ENCODE results near the gene SYNM. TPM values are rescaled to one million over a fixed set of nuclear protein-coding genes. Genes with fewer than 3 reads are reported as not detected.

Gene SYNM
- total RNA-seq, 1 donor from 2014 or later = 37.7 TPM

DNA sequence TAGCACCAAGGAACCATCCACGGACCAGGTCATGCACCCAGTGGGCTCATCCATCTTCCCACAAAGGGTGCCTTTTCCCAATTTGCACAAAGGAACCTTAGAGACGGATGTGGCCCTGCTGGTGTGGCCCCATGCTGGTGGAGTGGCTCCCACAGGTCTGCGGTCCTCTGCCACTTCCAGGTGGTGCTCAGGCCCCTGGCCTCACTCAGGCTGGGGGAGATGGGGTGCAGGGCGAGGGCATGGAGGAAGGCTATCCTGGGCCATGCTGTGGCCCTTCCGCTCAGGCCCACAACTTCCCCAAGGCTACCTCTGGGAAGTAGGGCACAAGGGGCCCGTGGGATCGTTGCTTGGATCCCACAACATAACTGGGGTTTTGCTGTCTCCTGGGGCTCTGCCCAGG lies 5.2 kb upstream of the SYNM start:
- H3K9me3 ChIP-seq = no peaks in the 10 kb centered on the region
- no peak overlapping the region for H3K27ac ChIP-seq
- H3K27me3 ChIP-seq = no peaks in the 10 kb centered on the region
- no peak overlapping the region for H3K4me3 ChIP-seq
- TF ChIP-seq, protein P1, sequence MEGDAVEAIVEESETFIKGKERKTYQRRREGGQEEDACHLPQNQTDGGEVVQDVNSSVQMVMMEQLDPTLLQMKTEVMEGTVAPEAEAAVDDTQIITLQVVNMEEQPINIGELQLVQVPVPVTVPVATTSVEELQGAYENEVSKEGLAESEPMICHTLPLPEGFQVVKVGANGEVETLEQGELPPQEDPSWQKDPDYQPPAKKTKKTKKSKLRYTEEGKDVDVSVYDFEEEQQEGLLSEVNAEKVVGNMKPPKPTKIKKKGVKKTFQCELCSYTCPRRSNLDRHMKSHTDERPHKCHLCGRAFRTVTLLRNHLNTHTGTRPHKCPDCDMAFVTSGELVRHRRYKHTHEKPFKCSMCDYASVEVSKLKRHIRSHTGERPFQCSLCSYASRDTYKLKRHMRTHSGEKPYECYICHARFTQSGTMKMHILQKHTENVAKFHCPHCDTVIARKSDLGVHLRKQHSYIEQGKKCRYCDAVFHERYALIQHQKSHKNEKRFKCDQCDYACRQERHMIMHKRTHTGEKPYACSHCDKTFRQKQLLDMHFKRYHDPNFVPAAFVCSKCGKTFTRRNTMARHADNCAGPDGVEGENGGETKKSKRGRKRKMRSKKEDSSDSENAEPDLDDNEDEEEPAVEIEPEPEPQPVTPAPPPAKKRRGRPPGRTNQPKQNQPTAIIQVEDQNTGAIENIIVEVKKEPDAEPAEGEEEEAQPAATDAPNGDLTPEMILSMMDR (IDR thresholded peaks at IDR 0.05) = no peak
- intact Hi-C loops (cut with DNase I) = loop anchor here (1.0 to 10.0 kb wide), 2 partner anchors 114 to 635 kb away; partner anchors contain the start of gene LYSMD4
- no peak for DNase-seq (ENCODE audit: low spot score in 2 of 2)
- no peaks in the 10 kb centered on the region for H3K36me3 ChIP-seq
- H3K4me1 ChIP-seq = peaks cover 0 to 4% of the 10 kb centered on the region in 2 donors

DNA sequence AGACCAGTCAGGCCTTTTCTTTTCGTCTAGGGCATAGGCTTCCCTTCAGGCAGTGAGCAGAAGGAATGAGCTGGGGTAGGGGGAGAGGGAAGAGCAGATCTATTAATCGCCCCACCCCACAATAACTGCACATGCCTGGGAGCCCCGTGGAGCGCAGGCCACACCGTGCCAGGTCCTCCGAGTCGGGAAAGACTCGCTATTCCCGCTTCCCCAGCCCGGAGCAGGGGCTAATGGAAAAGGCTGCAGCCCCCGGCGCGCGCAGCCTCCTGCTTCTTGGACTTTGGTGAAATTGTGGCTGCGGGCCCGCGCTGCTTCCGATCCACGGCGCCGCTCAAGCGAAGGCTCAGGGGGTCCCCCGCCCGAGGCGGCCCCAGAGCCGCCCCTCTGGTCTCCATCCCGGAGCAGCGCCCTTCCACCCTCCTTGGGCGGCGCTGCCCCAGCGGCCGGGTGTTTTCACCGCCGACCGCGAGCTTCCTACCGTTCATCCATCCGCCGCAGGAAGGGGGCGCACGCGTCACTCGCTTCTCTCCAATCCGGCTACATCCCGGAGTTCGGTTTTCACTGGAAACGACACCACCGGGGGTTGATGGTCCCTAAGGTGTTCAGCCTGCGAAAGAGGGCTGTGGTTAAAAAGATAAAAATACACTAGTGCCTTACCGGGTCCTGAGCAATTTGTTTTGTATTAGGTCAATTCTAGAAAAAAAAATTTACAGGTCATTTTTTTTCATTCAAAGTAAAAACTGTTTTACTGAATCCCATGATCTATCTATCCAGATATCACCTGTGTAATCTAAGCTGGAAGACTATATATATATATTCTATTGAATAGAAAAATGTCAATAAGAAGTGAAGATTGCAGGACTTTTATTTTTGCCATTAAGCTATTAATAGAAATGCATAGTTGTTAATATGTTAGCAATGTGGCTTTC lies 4.4 kb upstream of the SYNM start:
- DNase-seq (ENCODE audit: low spot score in 2 of 2) = peak in 1 of 2 donors; percentile 91
- Histone ChIP-seq H3K27me3 (no peaks in the 10 kb centered on the region), H3K27ac (no peak overlapping the region), H3K4me3 (peak overlapping the region; percentile 43 to 61), H3K4me1 (peaks cover 0 to 4% of the 10 kb centered on the region in 2 donors), H3K9me3 (no peaks in the 10 kb centered on the region), H3K36me3 (no peaks in the 10 kb centered on the region)
- intact Hi-C loops (cut with DNase I) = loop anchor here (1.0 to 10.0 kb wide), 2 partner anchors 113 to 634 kb away; partner anchors contain the start of gene LYSMD4
- TF ChIP-seq, protein P1 (IDR thresholded peaks at IDR 0.05) = peak; percentile 85 to 95 (median 88)

DNA sequence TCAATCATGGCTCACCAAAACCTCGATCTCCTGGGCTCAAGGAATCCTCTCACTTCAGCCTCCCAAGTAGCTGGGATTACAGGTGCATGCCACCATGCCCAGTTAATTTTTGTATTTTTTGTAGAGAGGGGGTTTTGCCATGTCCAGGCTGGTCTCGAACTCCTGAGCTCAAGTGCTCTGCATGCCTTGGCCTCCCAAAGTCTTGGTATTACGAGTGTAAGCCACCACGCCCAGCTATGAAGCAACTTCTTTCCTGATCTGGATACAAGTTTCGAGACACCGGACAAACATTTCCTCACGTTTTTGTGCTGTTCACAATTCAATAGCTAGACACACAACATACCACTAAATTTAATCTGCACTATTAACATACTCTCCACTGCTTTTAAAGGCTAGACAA lies 3.4 kb upstream of the SYNM start:
- DNase-seq (ENCODE audit: low spot score in 2 of 2) = no peak
- TF ChIP-seq, protein P1 (IDR thresholded peaks at IDR 0.05) = no peak
- Histone ChIP-seq H3K27me3 (no peaks in the 10 kb centered on the region), H3K27ac (no peak overlapping the region), H3K4me1 (peaks cover 0 to 4% of the 10 kb centered on the region in 2 donors), H3K4me3 (no peak overlapping the region), H3K9me3 (no peaks in the 10 kb centered on the region), H3K36me3 (no peaks in the 10 kb centered on the region)
- intact Hi-C loops (cut with DNase I) = loop anchor here (10.0 kb wide), 1 partner anchor 633 kb away; the partner anchor contains the start of gene LYSMD4

DNA sequence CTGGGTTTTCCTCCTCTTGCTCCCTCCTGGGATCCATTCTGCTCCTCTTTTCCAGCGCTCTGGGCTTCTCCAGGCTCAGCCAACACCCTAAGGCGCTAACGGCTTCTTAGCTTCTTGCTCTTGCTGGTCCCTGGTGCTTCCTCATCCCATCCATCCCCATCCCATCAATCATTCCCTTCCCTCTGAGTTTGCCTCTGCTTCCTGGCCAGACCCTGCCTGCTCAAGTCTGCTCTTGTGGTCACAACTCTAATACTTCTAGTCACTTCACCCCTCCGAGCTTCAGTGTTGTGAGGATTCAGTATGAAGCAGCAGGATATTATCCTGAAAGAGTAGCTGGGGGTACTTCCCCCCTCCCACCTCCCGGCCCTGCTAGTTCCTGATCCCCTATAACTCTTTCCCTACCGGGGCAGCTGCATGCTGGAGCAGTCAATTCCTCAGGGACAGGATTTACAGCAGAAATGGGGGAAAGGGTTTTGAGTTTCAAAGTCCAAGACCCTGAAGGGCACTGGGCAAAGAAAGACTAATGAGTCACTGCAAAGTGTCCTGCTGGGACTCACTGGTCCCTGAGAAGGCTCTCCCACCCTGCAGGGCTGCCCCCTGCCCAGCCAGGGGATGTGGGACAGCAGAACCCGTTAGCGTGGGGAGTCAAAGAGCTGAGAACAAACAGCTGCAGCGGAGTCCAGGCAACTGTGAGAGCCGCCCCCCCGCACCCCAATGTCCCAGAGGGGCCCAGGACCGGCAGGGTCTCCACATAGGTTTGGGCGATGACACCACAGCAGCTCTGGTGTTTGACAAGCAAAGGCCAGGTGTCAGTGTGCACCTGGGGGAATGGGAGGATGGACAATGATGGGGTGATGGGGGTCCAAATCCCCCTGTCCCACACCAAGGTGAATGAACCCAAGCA lies 2.3 kb upstream of the SYNM start:
- H3K4me1 ChIP-seq = peaks cover 0 to 10% of the 10 kb centered on the region in 2 donors
- no peak overlapping the region for H3K4me3 ChIP-seq
- no peaks in the 10 kb centered on the region for H3K36me3 ChIP-seq
- DNase-seq (ENCODE audit: low spot score in 2 of 2) = no peak
- H3K9me3 ChIP-seq = no peaks in the 10 kb centered on the region
- H3K27me3 ChIP-seq = no peaks in the 10 kb centered on the region
- intact Hi-C loops (cut with DNase I) = loop anchor here (10.0 kb wide), 1 partner anchor 632 kb away; the partner anchor contains the start of gene LYSMD4
- H3K27ac ChIP-seq = no peak overlapping the region
- TF ChIP-seq, protein P1 (IDR thresholded peaks at IDR 0.05) = no peak

DNA sequence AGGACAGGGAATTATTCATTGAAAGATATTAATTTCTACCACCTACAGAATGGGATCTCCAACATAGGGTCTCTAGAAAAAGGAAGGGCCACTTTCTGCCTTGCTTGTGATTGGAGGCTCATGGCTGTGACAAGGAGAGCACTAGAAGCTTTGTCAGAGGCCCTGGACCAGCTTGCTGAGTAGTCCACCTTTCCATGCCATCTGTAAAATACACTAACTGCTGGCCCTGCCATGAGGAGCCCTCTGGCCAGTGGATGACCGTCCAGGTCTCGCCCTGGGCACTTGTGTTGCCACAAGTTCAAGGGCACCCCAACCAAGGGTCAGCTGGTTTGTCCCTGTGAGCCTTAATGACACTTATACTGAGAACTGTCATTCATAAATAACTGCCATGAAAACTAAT lies 1.6 kb upstream of the SYNM start:
- Histone ChIP-seq H3K4me1 (peaks cover 0 to 15% of the 10 kb centered on the region in 2 donors), H3K4me3 (no peak overlapping the region), H3K27ac (no peak overlapping the region), H3K36me3 (no peaks in the 10 kb centered on the region), H3K9me3 (no peaks in the 10 kb centered on the region), H3K27me3 (no peaks in the 10 kb centered on the region)
- intact Hi-C loops (cut with DNase I) = loop anchor here (10.0 kb wide), 1 partner anchor 632 kb away; the partner anchor contains the start of gene LYSMD4
- TF ChIP-seq, protein P1 (IDR thresholded peaks at IDR 0.05) = no peak
- DNase-seq (ENCODE audit: low spot score in 2 of 2) = no peak
